GM20431 (cell line): ENCODE results near the gene CCNG1.
"Not testable (repeated sequence)": the region's sequence is repeated elsewhere in the genome, so short reads cannot be mapped to it uniquely, and the experiment has no call there.

Source experiments
- in situ Hi-C: fragments of 300-500 bp; cut with MseI, MboI; formaldehyde crosslinking; loops from one replicate; pipeline ENCODE4 v1.15.0; 2020; ENCODE audit warnings: low sequenced_read_pairs; ENCODE audit not compliant: unreplicated experiment

The CCNG1 gene

GRCh38 chr5:163437309-163438182, at the start of gene CCNG1:
Gene CCNG1 (plus strand): TSS chr5:163437595. CDS start chr5:163439257, 1,662 bp downstream.
- in situ Hi-C loops: no loop called here

GRCh38 chr5:163395792-163396191, 41.6 kb upstream of the CCNG1 start:
- in situ Hi-C loops: no loop called here

GRCh38 chr5:163396818-163397340, 40.5 kb upstream of the CCNG1 start:
- in situ Hi-C loops: not testable (repeated sequence)

- in situ Hi-C loops: no loop called here
These were observed 40.0 kb upstream of the CCNG1 start for GRCh38 chr5:163397354-163397753.

- in situ Hi-C loops: no loop called here
These were observed 37.5 kb upstream of the CCNG1 start for GRCh38 chr5:163399923-163400322.

DNA sequence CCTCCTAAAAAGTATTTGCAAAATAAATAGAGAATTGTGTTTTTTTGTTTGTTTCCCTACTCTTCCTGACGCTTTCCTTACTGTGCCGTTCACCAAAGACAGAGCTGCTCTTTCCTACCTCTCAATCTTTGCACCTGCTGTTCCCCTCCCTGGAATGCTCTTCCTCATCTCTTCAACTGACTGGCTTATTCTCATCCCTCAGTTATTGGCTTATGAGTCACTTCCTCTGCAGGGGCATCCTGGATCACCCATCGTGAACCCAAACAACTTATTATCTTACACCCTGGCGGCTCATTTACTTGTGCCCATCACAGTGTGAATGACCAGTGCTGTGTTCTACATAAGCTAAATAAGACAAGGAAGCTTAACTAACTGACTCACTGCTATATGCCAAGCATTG, 36.1 kb upstream of the CCNG1 start:
- in situ Hi-C loops: no loop called here

GRCh38 chr5:163402007-163402406, 35.4 kb upstream of the CCNG1 start:
- in situ Hi-C loops: no loop called here

- in situ Hi-C loops: no loop called here
These were observed 32.8 kb upstream of the CCNG1 start for GRCh38 chr5:163404364-163405173.

GRCh38 chr5:163407034-163407655, 30.2 kb upstream of the CCNG1 start:
- in situ Hi-C loops: no loop called here

DNA sequence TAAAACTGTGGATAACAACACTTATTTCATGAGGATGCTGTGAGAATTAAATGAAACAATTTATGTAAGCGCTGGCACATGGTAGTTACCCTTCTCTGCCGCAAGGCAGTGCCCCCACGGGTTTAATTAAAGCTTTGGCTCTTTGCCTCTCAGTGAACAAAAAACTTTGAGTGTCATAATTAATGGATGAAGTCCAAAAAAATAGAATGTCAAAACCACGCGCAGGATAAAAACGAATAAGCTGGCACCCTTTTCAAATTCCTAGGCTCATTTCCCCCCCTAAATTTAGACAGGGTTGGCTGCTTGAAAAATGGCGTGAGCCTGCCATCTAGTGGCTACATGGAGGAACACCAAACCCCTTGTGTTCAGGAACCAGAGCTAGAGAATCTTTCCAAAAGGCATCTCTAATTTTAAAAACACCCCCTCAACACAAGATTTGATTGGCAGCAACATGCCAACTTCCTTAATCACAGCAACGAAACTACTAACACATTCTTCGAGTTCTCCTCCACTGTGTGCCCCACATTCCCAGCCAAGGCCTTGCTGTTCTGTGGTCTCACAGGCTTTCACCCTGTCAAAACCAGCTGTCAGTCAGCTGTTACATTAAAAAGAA, 29.0 kb upstream of the CCNG1 start:
- in situ Hi-C loops: no loop called here

- in situ Hi-C loops: no loop called here
These were observed 28.0 kb upstream of the CCNG1 start for GRCh38 chr5:163409384-163409783.

DNA sequence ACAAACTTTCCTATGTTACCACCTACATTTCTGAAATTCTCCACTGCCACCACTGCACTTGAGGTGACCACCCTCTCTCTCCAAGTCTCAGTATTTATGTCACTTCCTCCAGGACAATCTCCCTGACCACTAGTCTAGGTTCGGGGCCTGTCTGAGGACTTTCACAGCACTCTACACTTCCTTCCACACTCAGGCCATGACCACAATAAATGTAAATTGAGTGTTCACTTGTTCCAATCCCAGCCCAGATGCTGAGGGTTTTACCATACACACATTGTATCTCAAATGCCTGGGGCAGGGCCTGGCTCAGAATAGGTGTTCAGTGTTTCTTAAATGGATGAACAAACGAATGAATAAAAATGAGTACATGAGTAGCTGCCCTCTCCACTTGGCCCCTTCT, 26.9 kb upstream of the CCNG1 start:
- in situ Hi-C loops: no loop called here

DNA sequence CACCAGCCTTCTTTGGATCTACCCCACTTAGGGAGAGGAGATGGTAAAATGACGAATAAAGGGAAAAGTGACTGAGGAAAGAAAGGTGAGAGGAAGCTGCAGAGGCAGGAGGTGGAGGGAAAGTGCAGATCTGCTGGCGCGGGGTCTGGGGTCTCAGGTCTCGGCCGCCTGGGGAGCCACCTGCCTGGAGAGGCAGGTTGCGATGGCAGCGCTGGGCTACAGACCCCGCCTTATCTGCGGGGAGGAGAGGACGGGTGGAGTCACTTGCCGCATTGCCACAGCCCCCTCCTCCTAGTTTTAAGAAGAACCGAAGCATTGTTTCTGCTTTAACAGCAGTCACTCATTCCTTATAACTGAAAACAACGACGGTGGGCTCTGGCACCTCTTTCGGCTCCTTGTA, 21.7 kb upstream of the CCNG1 start:
- in situ Hi-C loops: not testable (repeated sequence)

DNA sequence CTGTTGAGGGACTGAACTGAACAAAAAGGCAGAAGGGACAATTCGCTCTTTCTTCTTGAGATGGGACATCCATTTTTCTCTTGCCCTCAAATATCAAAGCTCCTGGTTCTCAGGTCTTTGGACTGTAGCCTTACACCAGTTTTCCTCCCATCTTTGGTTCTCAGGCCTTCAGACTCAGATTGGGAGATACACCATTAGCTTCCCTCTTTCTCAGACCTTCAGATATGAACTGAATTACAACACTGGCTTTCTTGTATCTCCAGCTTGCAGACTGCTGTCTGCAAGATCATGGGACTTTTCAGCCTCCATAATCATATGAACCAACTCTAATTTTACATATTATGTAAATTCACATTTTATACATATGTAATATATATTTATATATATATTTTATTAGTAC, 12.6 kb upstream of the CCNG1 start:
- in situ Hi-C loops: no loop called here

- in situ Hi-C loops: not testable (repeated sequence)
These were observed 11.3 kb upstream of the CCNG1 start for GRCh38 chr5:163426128-163426527.

DNA sequence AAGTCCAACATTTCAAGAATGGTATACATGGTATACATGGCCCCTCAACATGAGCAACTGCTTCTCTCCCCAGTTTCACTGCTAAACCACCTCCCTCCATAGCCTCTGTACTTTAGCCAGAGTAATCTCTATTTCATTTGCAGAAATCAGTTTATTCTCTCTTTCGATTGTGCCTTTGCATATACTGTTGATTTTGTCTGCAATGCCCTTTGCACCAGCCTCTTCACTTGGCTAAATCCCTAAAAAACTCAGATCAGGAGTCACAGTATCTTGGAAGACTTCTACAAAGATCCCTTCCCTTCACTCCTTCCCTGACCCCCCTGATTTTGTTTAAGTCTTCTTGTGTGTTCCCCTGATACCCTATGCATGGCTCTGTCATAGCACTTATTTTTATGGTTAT, 4.9 kb upstream of the CCNG1 start:
- in situ Hi-C loops: no loop called here

DNA sequence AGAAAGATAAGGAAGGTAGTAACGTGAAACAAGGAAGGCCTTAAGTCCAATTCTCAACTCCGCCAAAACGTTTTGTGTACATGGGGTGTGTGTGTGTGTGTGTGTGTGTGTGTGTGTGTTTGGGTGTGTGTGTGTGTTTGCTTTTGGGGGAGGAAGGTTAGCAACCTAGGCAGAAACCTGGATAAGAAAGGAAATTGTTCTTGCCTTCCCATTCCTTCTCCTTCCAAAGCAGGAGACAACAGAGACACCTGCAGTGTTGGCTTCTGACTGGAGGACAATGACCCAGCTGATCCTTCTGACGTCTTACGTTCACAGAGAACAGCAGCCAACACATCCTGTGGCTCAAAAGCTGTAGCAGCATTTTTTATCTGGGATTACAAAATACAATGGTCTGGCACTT, 4.1 kb upstream of the CCNG1 start:
- in situ Hi-C loops: no loop called here

- in situ Hi-C loops: no loop called here
These were observed 3.0 kb upstream of the CCNG1 start for GRCh38 chr5:163434401-163434866.

DNA sequence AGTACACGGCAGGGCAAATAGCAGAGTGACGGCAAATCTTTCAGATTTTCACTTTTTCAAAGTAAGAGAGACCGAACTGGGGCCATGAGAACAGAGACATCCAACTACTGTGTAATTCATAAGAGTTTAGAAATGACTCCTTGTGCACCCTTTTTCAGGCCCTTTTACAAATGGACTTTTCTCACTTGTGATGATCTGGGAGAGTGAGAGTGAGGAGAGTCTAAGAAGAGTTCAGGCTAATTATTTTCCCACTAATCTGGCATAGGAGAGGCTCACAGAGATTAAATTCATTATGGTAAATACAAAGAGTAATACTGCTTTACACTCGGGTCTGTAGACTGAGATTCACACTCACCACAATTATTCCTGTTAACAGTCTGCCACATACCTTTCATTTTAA, 880 bp upstream of the CCNG1 start:
- in situ Hi-C loops: no loop called here

GRCh38 chr5:163437011-163437308, 435 bp upstream of the CCNG1 start:
- in situ Hi-C loops: no loop called here
